ENCODE results near the gene RGS3. TPM values are rescaled to one million over a fixed set of nuclear protein-coding genes. Genes with fewer than 3 reads are reported as not detected.

Gene RGS3
- total and polyA plus RNA-seq, 2 of the 13 experiments (the other 11 are each of a cell fraction or from before 2014, with no cell fraction given), result 17.1 to 28.8 TPM

DNA sequence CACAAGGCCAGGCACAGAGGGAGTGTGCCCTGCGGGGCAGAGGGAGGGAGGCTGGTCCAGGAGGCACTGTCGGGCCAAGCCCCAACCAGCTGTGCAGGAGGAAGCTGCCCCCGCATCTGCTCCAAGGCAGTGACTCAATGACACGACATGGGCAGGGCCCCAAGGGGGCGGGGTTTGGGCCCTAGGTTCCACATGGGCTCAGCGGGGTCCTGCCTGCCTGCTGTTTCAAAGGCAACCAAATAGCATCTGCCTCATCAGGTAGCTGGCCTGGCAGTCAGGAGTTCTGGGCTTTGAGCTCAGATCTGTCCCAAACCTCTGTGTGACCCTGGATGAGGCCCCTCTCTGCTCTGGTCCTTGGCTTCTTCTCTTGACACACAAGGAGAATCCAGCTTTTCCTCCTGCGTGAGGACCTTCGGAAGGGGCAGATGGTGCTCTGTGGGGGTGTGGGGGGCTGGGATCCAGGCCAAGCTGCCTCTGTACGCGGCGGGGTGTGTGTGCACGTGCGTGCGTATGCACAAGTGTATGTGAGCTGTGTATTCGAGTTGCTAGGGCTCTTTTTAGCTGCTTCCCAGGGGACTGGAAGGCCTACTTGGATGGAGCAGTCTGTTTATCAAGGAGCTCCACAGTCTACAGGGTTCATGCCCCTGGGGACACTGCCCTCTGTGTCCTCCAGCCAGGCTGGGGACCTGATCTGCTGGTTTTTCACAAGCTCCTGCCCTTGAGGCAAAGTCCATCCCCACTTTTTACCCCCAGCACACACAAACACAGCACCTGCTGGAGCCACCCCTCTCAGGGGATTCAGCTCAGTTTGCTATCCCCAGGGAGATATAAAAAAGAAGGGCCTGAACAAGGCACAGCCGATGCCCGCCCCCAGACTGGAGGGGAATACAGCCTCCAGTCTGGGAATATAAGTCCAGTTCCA is 138.9 kb downstream of the RGS3 start (continued):
- TF ChIP-seq SOX5 (CRISPR knock-in tag; IDR thresholded peaks at IDR 0.05; ENCODE audit: borderline replicate concordance), result 0 out of 2 replicates have a peak, but pooled peaks have one; percentile 10
- TF ChIP-seq NR2F1 (CRISPR knock-in tag; IDR thresholded peaks at IDR 0.05), result peak in 1 of 2 experiments; percentile 53; a peak in 1 of 4 replicates
- peak; percentile 70 for TF ChIP-seq HNF4G (IDR thresholded peaks at IDR 0.05; ENCODE audit: borderline replicate concordance, low read depth, low read length)
- TF ChIP-seq HNF4G (CRISPR knock-in tag; IDR thresholded peaks at IDR 0.05; ENCODE audit: borderline replicate concordance, low read depth), result peak; percentile 77; the same call in 1 of the 2 replicates
- TF ChIP-seq, protein P1, sequence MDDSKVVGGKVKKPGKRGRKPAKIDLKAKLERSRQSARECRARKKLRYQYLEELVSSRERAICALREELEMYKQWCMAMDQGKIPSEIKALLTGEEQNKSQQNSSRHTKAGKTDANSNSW (CRISPR knock-in tag; IDR thresholded peaks at IDR 0.05; ENCODE audit: borderline replicate concordance), result 0 out of 2 replicates have a peak, but pooled peaks have one; percentile 32
- peak; percentile 37; the same call in 1 of the 2 replicates for TF ChIP-seq ZNF788 (CRISPR knock-in tag; IDR thresholded peaks at IDR 0.05; ENCODE audit: borderline replicate concordance)
- no peak for TF ChIP-seq POLR2G (IDR thresholded peaks at IDR 0.05; ENCODE audit: low read depth, low read length)
- no peak for TF ChIP-seq SOX13 (IDR thresholded peaks at IDR 0.05)
- peak in 1 of 2 experiments; percentile 33; a peak in 1 of 4 replicates for TF ChIP-seq SOX13 (CRISPR knock-in tag; conservative IDR thresholded peaks at IDR 0.05 in 1 of 2, IDR thresholded peaks at IDR 0.05 in 1 of 2)
- TF ChIP-seq ZNF781 (CRISPR knock-in tag; IDR thresholded peaks at IDR 0.05; ENCODE audit: borderline replicate concordance, not compliant biosample characterization), result no peak
- peak; percentile 59 for TF ChIP-seq ZMYM3 (CRISPR knock-in tag; IDR thresholded peaks at IDR 0.05)
- TF ChIP-seq, protein P2, sequence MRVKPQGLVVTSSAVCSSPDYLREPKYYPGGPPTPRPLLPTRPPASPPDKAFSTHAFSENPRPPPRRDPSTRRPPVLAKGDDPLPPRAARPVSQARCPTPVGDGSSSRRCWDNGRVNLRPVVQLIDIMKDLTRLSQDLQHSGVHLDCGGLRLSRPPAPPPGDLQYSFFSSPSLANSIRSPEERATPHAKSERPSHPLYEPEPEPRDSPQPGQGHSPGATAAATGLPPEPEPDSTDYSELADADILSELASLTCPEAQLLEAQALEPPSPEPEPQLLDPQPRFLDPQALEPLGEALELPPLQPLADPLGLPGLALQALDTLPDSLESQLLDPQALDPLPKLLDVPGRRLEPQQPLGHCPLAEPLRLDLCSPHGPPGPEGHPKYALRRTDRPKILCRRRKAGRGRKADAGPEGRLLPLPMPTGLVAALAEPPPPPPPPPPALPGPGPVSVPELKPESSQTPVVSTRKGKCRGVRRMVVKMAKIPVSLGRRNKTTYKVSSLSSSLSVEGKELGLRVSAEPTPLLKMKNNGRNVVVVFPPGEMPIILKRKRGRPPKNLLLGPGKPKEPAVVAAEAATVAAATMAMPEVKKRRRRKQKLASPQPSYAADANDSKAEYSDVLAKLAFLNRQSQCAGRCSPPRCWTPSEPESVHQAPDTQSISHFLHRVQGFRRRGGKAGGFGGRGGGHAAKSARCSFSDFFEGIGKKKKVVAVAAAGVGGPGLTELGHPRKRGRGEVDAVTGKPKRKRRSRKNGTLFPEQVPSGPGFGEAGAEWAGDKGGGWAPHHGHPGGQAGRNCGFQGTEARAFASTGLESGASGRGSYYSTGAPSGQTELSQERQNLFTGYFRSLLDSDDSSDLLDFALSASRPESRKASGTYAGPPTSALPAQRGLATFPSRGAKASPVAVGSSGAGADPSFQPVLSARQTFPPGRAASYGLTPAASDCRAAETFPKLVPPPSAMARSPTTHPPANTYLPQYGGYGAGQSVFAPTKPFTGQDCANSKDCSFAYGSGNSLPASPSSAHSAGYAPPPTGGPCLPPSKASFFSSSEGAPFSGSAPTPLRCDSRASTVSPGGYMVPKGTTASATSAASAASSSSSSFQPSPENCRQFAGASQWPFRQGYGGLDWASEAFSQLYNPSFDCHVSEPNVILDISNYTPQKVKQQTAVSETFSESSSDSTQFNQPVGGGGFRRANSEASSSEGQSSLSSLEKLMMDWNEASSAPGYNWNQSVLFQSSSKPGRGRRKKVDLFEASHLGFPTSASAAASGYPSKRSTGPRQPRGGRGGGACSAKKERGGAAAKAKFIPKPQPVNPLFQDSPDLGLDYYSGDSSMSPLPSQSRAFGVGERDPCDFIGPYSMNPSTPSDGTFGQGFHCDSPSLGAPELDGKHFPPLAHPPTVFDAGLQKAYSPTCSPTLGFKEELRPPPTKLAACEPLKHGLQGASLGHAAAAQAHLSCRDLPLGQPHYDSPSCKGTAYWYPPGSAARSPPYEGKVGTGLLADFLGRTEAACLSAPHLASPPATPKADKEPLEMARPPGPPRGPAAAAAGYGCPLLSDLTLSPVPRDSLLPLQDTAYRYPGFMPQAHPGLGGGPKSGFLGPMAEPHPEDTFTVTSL (CRISPR knock-in tag; IDR thresholded peaks at IDR 0.05; ENCODE audit: borderline replicate concordance), result peak; percentile 67; the same call in 1 of the 2 replicates
- no peak for TF ChIP-seq ARNT2 (CRISPR knock-in tag; IDR thresholded peaks at IDR 0.05; ENCODE audit: low read depth)
- TF ChIP-seq, protein P3, sequence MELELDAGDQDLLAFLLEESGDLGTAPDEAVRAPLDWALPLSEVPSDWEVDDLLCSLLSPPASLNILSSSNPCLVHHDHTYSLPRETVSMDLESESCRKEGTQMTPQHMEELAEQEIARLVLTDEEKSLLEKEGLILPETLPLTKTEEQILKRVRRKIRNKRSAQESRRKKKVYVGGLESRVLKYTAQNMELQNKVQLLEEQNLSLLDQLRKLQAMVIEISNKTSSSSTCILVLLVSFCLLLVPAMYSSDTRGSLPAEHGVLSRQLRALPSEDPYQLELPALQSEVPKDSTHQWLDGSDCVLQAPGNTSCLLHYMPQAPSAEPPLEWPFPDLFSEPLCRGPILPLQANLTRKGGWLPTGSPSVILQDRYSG (CRISPR knock-in tag; IDR thresholded peaks at IDR 0.05), result no peak
- no peak for TF ChIP-seq ZNF3 (CRISPR knock-in tag; IDR thresholded peaks at IDR 0.05)
- TF ChIP-seq MXD4 (CRISPR knock-in tag; IDR thresholded peaks at IDR 0.05), result 0 out of 2 replicates have a peak, but pooled peaks have one; percentile 2
